ENCODE measurements around the gene TOM1. TPM values are rescaled to one million over a fixed set of nuclear protein-coding genes. Genes with fewer than 3 reads are reported as not detected.
A peak's percentile ranks its signal among the peaks of the same experiment; 100 is the strongest.

The TOM1 gene
- total RNA-seq, 5 donors from 2014 or later (not counting 1 experiment from before 2014, with no cell fraction given): 55.9 to 152 (median 68.3) TPM

GRCh38 chr22:35324762-35325161 lies 25.1 kb downstream of the TOM1 start:
- no peak for DNase-seq
- H3K27me3 ChIP-seq (replicated peaks in 1 of 2; ENCODE audit: control insufficient read depth in 2 of 2, extremely low read depth in 1 of 2, insufficient read depth in 2 of 2, low read length in 1 of 2): no peaks in the 10 kb centered on the region
- 100% methylated on average over 1 of the region's 4 CpGs for WGBS (ENCODE audit: insufficient coverage)
- H3K27ac ChIP-seq (ENCODE audit: low read length): no peak overlapping the region
- Mint-ChIP-seq H3K36me3 (peaks cover 69% of the 10 kb centered on the region), H3K27ac (no peak overlapping the region), H3K4me3 (no peak overlapping the region), H3K27me3 (no peaks in the 10 kb centered on the region), H3K4me1 (peaks cover 8 to 17% (median 16%) of the 10 kb centered on the region in 3 donors), H3K9me3 (no peaks in the 10 kb centered on the region)
- H3K4me1 ChIP-seq (ENCODE audit: control insufficient read depth in 1 of 2, extremely low read depth in 1 of 2, insufficient read depth in 2 of 2, low read length in 2 of 2): peaks cover 7 to 18% of the 10 kb centered on the region in 2 experiments
- no peaks in the 10 kb centered on the region for H3K9me3 ChIP-seq
- ChIA-PET CTCF (no interaction called here), POLR2A (interaction anchor here in 1 of 2 donors (0.6 to 0.7 kb wide), 2 partner anchors 17 to 46 kb away, joined by 4 to 13 read pairs; no protein-coding TSS in a partner anchor)
- peaks cover 27 to 71% of the 10 kb centered on the region in 2 donors for H3K36me3 ChIP-seq (ENCODE audit: control insufficient read depth in 2 of 2, extremely low read depth in 1 of 2, insufficient read depth in 1 of 2, low read length in 1 of 2)
- no peak for ATAC-seq (replicated peaks in 1 of 4)
- no peak overlapping the region for H3K4me3 ChIP-seq (ENCODE audit: control insufficient read depth in 1 of 2, extremely low read depth in 1 of 2, low read length in 1 of 2)

DNA sequence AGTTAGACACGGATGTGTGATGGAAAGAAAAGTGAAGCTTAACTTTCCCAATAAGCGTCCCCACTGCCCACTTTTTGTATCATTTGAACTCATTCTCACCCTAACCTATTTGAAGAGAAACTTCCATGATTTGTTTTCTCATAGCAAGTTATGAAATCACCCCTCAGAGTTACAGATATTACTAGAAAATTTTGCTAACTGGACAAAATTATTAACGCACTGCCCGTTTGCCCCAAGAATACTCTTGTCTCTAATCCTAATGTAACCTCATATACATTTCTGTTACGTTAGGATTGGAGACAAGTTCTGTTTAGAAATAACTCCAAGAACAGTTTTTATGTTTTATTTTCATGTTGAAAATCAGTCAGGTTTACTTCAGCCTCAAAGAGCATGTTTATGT lies 25.5 kb downstream of the TOM1 start:
- Mint-ChIP-seq H3K4me3 (no peak overlapping the region), H3K4me1 (peaks cover 11 to 22% (median 21%) of the 10 kb centered on the region in 3 donors), H3K36me3 (peaks cover 71% of the 10 kb centered on the region), H3K27me3 (no peaks in the 10 kb centered on the region), H3K9me3 (no peaks in the 10 kb centered on the region), H3K27ac (no peak overlapping the region)
- no CpG with 5 or more reads among the region's 5 CpGs for WGBS (ENCODE audit: insufficient coverage)
- ATAC-seq (replicated peaks in 1 of 4): no peak
- ChIA-PET POLR2A (interaction anchor here in 1 of 2 donors (0.6 kb wide), 1 partner anchor 46 kb away, joined by 4 read pairs; no protein-coding TSS in a partner anchor), CTCF (no interaction called here)
- H3K4me1 ChIP-seq (ENCODE audit: control insufficient read depth in 1 of 2, extremely low read depth in 1 of 2, insufficient read depth in 2 of 2, low read length in 2 of 2): peaks cover 9 to 23% of the 10 kb centered on the region in 2 experiments
- no peak overlapping the region for H3K27ac ChIP-seq (ENCODE audit: low read length)
- no peaks in the 10 kb centered on the region for H3K9me3 ChIP-seq
- no peak overlapping the region for H3K4me3 ChIP-seq (ENCODE audit: control insufficient read depth in 1 of 2, extremely low read depth in 1 of 2, low read length in 1 of 2)
- no peaks in the 10 kb centered on the region for H3K27me3 ChIP-seq (replicated peaks in 1 of 2; ENCODE audit: control insufficient read depth in 2 of 2, extremely low read depth in 1 of 2, insufficient read depth in 2 of 2, low read length in 1 of 2)
- DNase-seq: no peak
- peaks cover 27 to 67% of the 10 kb centered on the region in 2 donors for H3K36me3 ChIP-seq (ENCODE audit: control insufficient read depth in 2 of 2, extremely low read depth in 1 of 2, insufficient read depth in 1 of 2, low read length in 1 of 2)

- peaks cover 23 to 32% (median 26%) of the 10 kb centered on the region in 3 donors for H3K4me1 Mint-ChIP-seq
- no peaks in the 10 kb centered on the region for H3K9me3 Mint-ChIP-seq
- H3K36me3 Mint-ChIP-seq: peaks cover 66% of the 10 kb centered on the region
- H3K4me3 Mint-ChIP-seq: no peak overlapping the region
- WGBS (ENCODE audit: insufficient coverage): 95% methylated on average over 11 of the region's 17 CpGs
- POLR2A ChIA-PET: no interaction called here
- peaks cover 14 to 28% of the 10 kb centered on the region in 2 experiments for H3K4me1 ChIP-seq (ENCODE audit: control insufficient read depth in 1 of 2, extremely low read depth in 1 of 2, insufficient read depth in 2 of 2, low read length in 2 of 2)
- no peaks in the 10 kb centered on the region for H3K27me3 Mint-ChIP-seq
- no peaks in the 10 kb centered on the region for H3K9me3 ChIP-seq
- H3K4me3 ChIP-seq (ENCODE audit: control insufficient read depth in 1 of 2, extremely low read depth in 1 of 2, low read length in 1 of 2): no peak overlapping the region
- no peak for DNase-seq
- CTCF ChIA-PET: no interaction called here
- no peak for ATAC-seq (replicated peaks in 1 of 4)
- H3K27ac ChIP-seq (ENCODE audit: low read length): no peak overlapping the region
- H3K36me3 ChIP-seq (ENCODE audit: control insufficient read depth in 2 of 2, extremely low read depth in 1 of 2, insufficient read depth in 1 of 2, low read length in 1 of 2): peaks cover 27 to 68% of the 10 kb centered on the region in 2 donors
- no peak overlapping the region for H3K27ac Mint-ChIP-seq
- no peaks in the 10 kb centered on the region for H3K27me3 ChIP-seq (replicated peaks in 1 of 2; ENCODE audit: control insufficient read depth in 2 of 2, extremely low read depth in 1 of 2, insufficient read depth in 2 of 2, low read length in 1 of 2)
These were observed 27.3 kb downstream of the TOM1 start for GRCh38 chr22:35326854-35327562.

DNA sequence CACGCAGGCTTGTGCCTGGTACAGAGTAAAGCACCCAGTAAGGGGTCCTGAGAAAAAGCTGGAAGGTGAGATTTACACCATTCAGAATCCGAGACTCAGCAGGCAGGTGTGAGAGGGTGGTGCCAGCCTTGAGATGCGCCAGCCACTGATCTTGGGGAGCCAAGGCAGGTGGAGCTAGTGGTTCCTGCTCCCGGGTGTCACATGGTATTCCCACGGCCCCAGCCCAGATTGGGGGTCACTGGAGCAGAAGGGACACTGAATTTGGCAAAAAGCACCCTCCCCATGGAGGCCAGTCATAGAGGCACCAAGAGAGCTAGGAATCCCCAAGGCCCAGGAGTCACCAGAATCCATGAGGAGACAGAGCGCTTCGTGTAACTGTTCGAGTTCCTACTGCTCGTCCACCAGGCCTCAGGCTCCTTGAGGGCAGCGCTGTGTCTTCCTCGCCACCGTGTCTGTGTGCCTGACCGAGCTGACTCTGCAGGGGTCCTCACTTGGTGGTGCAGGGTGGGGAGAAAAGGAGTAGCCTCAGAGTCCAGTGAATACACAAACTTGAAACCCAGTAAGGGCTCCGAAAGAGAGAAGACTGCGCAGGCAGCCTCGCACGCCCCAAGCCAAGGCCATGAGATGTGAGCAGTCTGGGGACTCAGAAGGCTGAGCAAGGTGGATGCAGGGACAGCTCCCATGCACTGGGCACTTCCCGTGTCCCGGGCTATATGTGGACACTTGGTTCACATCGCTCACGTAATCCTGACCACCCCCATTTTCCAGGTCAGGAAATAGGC lies 28.2 kb downstream of the TOM1 start:
- no peak for DNase-seq
- no peaks in the 10 kb centered on the region for H3K27me3 ChIP-seq (replicated peaks in 1 of 2; ENCODE audit: control insufficient read depth in 2 of 2, extremely low read depth in 1 of 2, insufficient read depth in 2 of 2, low read length in 1 of 2)
- no peak for ATAC-seq (replicated peaks in 1 of 4)
- H3K27ac ChIP-seq (ENCODE audit: low read length): no peak overlapping the region
- Mint-ChIP-seq H3K9me3 (no peaks in the 10 kb centered on the region), H3K4me3 (no peak overlapping the region), H3K27ac (no peak overlapping the region), H3K4me1 (peaks cover 23 to 35% (median 26%) of the 10 kb centered on the region in 3 donors), H3K27me3 (no peaks in the 10 kb centered on the region), H3K36me3 (peaks cover 66% of the 10 kb centered on the region)
- peaks cover 27 to 65% of the 10 kb centered on the region in 2 donors for H3K36me3 ChIP-seq (ENCODE audit: control insufficient read depth in 2 of 2, extremely low read depth in 1 of 2, insufficient read depth in 1 of 2, low read length in 1 of 2)
- no peaks in the 10 kb centered on the region for H3K9me3 ChIP-seq
- 95% methylated on average over 17 of the region's 21 CpGs for WGBS (ENCODE audit: insufficient coverage)
- ChIA-PET CTCF (no interaction called here), POLR2A (no interaction called here)
- H3K4me1 ChIP-seq (ENCODE audit: control insufficient read depth in 1 of 2, extremely low read depth in 1 of 2, insufficient read depth in 2 of 2, low read length in 2 of 2): peaks cover 14 to 28% of the 10 kb centered on the region in 2 experiments
- H3K4me3 ChIP-seq (ENCODE audit: control insufficient read depth in 1 of 2, extremely low read depth in 1 of 2, low read length in 1 of 2): no peak overlapping the region

GRCh38 chr22:35328472-35328885 lies 28.8 kb downstream of the TOM1 start:
- Histone ChIP-seq H3K36me3 (ENCODE audit: control insufficient read depth in 2 of 2, extremely low read depth in 1 of 2, insufficient read depth in 1 of 2, low read length in 1 of 2) (peaks cover 28 to 65% of the 10 kb centered on the region in 2 donors), H3K27me3 (replicated peaks in 1 of 2; ENCODE audit: control insufficient read depth in 2 of 2, extremely low read depth in 1 of 2, insufficient read depth in 2 of 2, low read length in 1 of 2) (no peaks in the 10 kb centered on the region), H3K27ac (ENCODE audit: low read length) (no peak overlapping the region), H3K4me3 (ENCODE audit: control insufficient read depth in 1 of 2, extremely low read depth in 1 of 2, low read length in 1 of 2) (no peak overlapping the region), H3K9me3 (no peaks in the 10 kb centered on the region), H3K4me1 (ENCODE audit: control insufficient read depth in 1 of 2, extremely low read depth in 1 of 2, insufficient read depth in 2 of 2, low read length in 2 of 2) (peaks cover 14 to 28% of the 10 kb centered on the region in 2 experiments)
- ChIA-PET CTCF (no interaction called here), POLR2A (no interaction called here)
- Mint-ChIP-seq H3K4me3 (no peak overlapping the region), H3K27ac (no peak overlapping the region), H3K9me3 (no peaks in the 10 kb centered on the region), H3K27me3 (no peaks in the 10 kb centered on the region), H3K36me3 (peaks cover 60% of the 10 kb centered on the region), H3K4me1 (peaks cover 23 to 35% (median 26%) of the 10 kb centered on the region in 3 donors)
- ATAC-seq (replicated peaks in 1 of 4) (no peak), DNase-seq (no peak)
- WGBS (ENCODE audit: insufficient coverage): 87% methylated on average over 14 of the region's 15 CpGs

DNA sequence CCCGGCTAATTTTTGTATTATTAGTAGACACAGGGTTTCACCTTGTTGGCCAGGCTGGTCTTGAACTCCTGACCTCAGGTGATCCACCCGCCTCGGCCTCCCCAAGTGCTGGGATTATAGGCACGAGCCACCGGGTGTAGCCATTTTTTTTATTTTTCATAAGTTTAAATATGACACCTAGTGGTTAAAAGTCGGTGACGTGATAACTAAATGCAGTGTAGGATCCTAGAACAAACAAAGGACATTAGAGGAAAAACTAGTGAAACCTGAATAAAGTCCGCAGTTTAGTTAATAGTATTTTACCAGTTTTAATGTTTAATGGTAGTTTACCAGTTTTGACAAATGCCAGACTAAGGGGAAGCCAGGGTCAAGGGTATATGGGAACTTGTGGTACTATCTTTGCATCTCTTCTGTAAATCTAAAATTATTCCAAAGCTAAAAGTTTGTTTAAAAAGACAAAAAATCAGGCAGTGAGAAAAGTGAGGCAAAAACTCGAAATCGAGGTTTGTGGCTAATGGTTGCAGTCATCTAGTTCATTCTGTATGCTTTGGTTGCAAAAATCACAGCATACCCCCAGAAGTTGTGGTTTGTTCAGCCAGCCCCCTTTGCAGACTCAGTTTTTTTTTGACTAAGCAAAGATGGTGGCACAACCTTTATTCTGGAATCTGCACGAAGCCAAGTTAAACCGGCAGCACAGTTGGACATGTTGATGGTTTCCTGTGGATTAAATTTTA lies 29.6 kb downstream of the TOM1 start:
- 69% methylated on average over 6 of the region's 12 CpGs for WGBS (ENCODE audit: insufficient coverage)
- Mint-ChIP-seq H3K4me3 (peak overlapping the region in 1 of 3 donors; percentile 68), H3K27ac (peak overlapping the region; percentile 59 to 95), H3K36me3 (peaks cover 52% of the 10 kb centered on the region), H3K27me3 (no peaks in the 10 kb centered on the region), H3K4me1 (peaks cover 23 to 42% (median 32%) of the 10 kb centered on the region in 3 donors), H3K9me3 (no peaks in the 10 kb centered on the region)
- peaks cover 17 to 31% of the 10 kb centered on the region in 2 experiments for H3K4me1 ChIP-seq (ENCODE audit: control insufficient read depth in 1 of 2, extremely low read depth in 1 of 2, insufficient read depth in 2 of 2, low read length in 2 of 2)
- peak overlapping the region; percentile 22 for H3K27ac ChIP-seq (ENCODE audit: low read length)
- peak overlapping the region in 1 of 2 donors; percentile 44 for H3K4me3 ChIP-seq (ENCODE audit: control insufficient read depth in 1 of 2, extremely low read depth in 1 of 2, low read length in 1 of 2)
- peak in 1 of 35 experiments; percentile 24 for DNase-seq
- no peak for ATAC-seq (replicated peaks in 1 of 4)
- peaks cover 29 to 64% of the 10 kb centered on the region in 2 donors for H3K36me3 ChIP-seq (ENCODE audit: control insufficient read depth in 2 of 2, extremely low read depth in 1 of 2, insufficient read depth in 1 of 2, low read length in 1 of 2)
- no peaks in the 10 kb centered on the region for H3K27me3 ChIP-seq (replicated peaks in 1 of 2; ENCODE audit: control insufficient read depth in 2 of 2, extremely low read depth in 1 of 2, insufficient read depth in 2 of 2, low read length in 1 of 2)
- H3K9me3 ChIP-seq: no peaks in the 10 kb centered on the region
- ChIA-PET POLR2A (interaction anchor here in 1 of 2 donors (0.5 to 1.6 kb wide), 2 partner anchors 30 to 1200 kb away, joined by 3 to 8 read pairs; partner anchors contain the start of genes EIF3D and TOM1), CTCF (no interaction called here)

All from T-cell (primary cell).